Caco-2 (cell line): Measurements from ENCODE around the gene CASP12. TPM values are rescaled to one million over a fixed set of nuclear protein-coding genes. Genes with fewer than 3 reads are reported as not detected.
"Not testable (repeated sequence)": the region's sequence is repeated elsewhere in the genome, so short reads cannot be mapped to it uniquely, and the experiment has no call there.

Source experiments
- BruUV-seq: library from RNA; stranded (reverse); fragments of 400-500 nt; replicated peaks from 2 replicates; lab custom pipeline; 2021; lab: Mats Ljungman, UMichigan
- CTCF ChIA-PET: fragments of 300-600 bp; sonication (Branson Sonifier 250); formaldehyde crosslinking; loops from one replicate; lab custom pipeline; 2022; ENCODE audit warnings: antibody characterized with exemption; lab: Charles Lee
- POLR2A ChIA-PET: fragments of 300-600 bp; sonication (Branson Sonifier 250); formaldehyde crosslinking; loops from one replicate; lab custom pipeline; 2022; ENCODE audit warnings: antibody characterized with exemption; lab: Charles Lee
- DNase-seq, 2 experiments: peaks; one replicate each; pipeline versions ENCODE4 v3.0.0 to v3.0.0-alpha.2; 2020 to 2022
- H3K27me3 ChIP-seq: replicated peaks from 2 replicates; pipeline ENCODE4 v1.6.0; 2011; ENCODE audit warnings: low read length; ENCODE audit not compliant: control insufficient read depth, insufficient read depth
- H3K36me3 ChIP-seq: 2 replicates; pipeline ENCODE4 v1.5.1; 2011; ENCODE audit warnings: low read length; ENCODE audit not compliant: control insufficient read depth, insufficient read depth
- H3K4me1 ChIP-seq: fragments of 250-450 bp; sonication (Bioruptor Pico); 2 replicates; pipeline ENCODE4 v1.5.1; 2020; ENCODE audit warnings: mild to moderate bottlenecking
- H3K4me3 ChIP-seq: 2 replicates; pipeline ENCODE4 v1.5.1; 2011; ENCODE audit warnings: low read depth, mild to moderate bottlenecking, control low read depth, low read length
- H3K9me3 ChIP-seq: fragments of 250-450 bp; sonication (Bioruptor Pico); 2 replicates; pipeline ENCODE4 v1.5.1; 2020; ENCODE audit warnings: mild to moderate bottlenecking, moderate library complexity
- H3K27ac Mint-ChIP-seq: one replicate; pipeline ENCODE4 v1.8.0; 2022; ENCODE audit warnings: mixed read lengths; ENCODE audit not compliant: unreplicated experiment
- H3K27me3 Mint-ChIP-seq: one replicate; pipeline ENCODE4 v1.8.0; 2022; ENCODE audit warnings: mixed read lengths; ENCODE audit not compliant: insufficient read depth, unreplicated experiment
- H3K36me3 Mint-ChIP-seq: one replicate; pipeline ENCODE4 v1.8.0; 2022; ENCODE audit warnings: mild to moderate bottlenecking, mixed read lengths; ENCODE audit not compliant: insufficient read depth, unreplicated experiment
- H3K4me1 Mint-ChIP-seq: one replicate; pipeline ENCODE4 v1.8.0; 2022; ENCODE audit warnings: low read depth, mixed read lengths; ENCODE audit not compliant: unreplicated experiment
- H3K4me3 Mint-ChIP-seq: one replicate; pipeline ENCODE4 v1.8.0; 2022; ENCODE audit warnings: mild to moderate bottlenecking, moderate library complexity, mixed read lengths; ENCODE audit not compliant: unreplicated experiment
- H3K9me3 Mint-ChIP-seq: one replicate; pipeline ENCODE4 v1.8.0; 2022; ENCODE audit warnings: mixed read lengths; ENCODE audit not compliant: unreplicated experiment
- CTCF ChIP-seq, 2 experiments: fragments of 200-600 bp in 1 of 2; IDR thresholded peaks; 1 replicate in 1 of 2; 2 replicates in 1 of 2; pipeline versions ENCODE4 v1.5.1 to v1.8.0; 2011 to 2022; ENCODE audit warnings: antibody characterized with exemption in 1 of 2, control low read depth in 1 of 2, inconsistent platforms in 1 of 2, low read depth in 1 of 2, low read length in 1 of 2, mild to moderate bottlenecking in 1 of 2, moderate library complexity in 1 of 2; ENCODE audit not compliant: insufficient read depth in 1 of 2, severe bottlenecking in 1 of 2, unreplicated experiment in 1 of 2
- intact Hi-C: fragments of 100-400 bp; cut with micrococcal nuclease; formaldehyde crosslinking; loops from one replicate; pipeline ENCODE4 v1.10.0; 2022; ENCODE audit not compliant: unreplicated experiment
- total RNA-seq: library from RNA; stranded (reverse); gene quantifications from 2 replicates; pipeline ENCODE4 v1.2.3, GENCODE V29; 2022

Gene CASP12
- total RNA-seq, 1 experiment from 2014 or later = not detected

DNA sequence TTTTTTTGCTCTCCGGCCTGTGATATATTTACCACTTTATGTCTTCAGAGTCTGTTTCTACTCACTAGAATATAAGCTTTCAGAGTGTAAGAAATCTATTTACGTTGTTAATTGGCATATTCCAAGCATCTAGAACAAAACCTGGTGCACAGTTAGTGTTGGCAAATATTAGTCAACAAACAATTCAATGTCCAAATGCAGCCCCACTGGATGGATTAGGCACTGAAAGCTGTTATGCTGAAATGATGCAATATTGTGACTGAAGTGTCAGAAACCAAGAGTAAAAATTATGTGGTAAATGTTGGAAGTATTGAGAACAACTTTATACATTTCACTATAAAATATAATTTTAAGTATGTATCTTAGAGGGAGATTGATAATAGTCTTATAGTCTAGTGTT is 45.3 kb upstream of the CASP12 start:
- no peaks in the 10 kb centered on the region for H3K9me3 Mint-ChIP-seq
- BruUV-seq = no TSS peak
- Histone ChIP-seq H3K36me3 (no peaks in the 10 kb centered on the region), H3K4me3 (no peak overlapping the region), H3K9me3 (no peaks in the 10 kb centered on the region), H3K4me1 (no peaks in the 10 kb centered on the region), H3K27me3 (no peaks in the 10 kb centered on the region)
- ChIA-PET CTCF (no interaction called here), POLR2A (no interaction called here)
- no peak overlapping the region for H3K4me3 Mint-ChIP-seq
- no peak for DNase-seq
- peaks cover 9% of the 10 kb centered on the region for H3K36me3 Mint-ChIP-seq
- no peak overlapping the region for H3K27ac Mint-ChIP-seq
- no peak for TF ChIP-seq CTCF (IDR thresholded peaks at IDR 0.05; ENCODE audit: insufficient read depth in 1 of 2, low read depth in 1 of 2, low read length in 1 of 2, severe bottlenecking in 1 of 2, unreplicated experiment in 1 of 2)
- intact Hi-C loops = loop anchor here (10.0 kb wide), 1 partner anchor 339 kb away; no protein-coding TSS in a partner anchor
- no peaks in the 10 kb centered on the region for H3K27me3 Mint-ChIP-seq
- H3K4me1 Mint-ChIP-seq = peaks cover 6% of the 10 kb centered on the region

DNA sequence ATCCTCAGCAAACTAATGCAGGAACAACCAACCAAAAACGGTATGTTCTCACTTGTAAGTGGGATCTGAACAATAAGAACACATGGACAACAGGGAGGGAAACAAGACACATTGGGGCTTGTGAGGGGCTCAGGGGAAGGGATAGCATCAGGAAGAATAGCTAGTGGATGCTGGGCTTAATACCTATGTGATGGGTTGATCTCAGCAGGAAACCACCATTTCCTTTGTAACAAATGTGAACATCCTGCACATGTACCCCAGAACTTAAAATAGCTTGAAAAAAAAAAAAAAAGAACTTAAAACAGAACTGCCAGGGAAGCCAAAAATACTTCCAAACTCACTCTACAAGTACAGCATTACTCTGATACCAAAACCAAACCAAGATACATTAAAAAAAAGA is 36.3 kb upstream of the CASP12 start:
- H3K27ac Mint-ChIP-seq = no peak overlapping the region
- no peaks in the 10 kb centered on the region for H3K9me3 ChIP-seq
- H3K4me1 ChIP-seq = no peaks in the 10 kb centered on the region
- CTCF ChIA-PET = no interaction called here
- TF ChIP-seq CTCF (IDR thresholded peaks at IDR 0.05; ENCODE audit: insufficient read depth in 1 of 2, low read depth in 1 of 2, low read length in 1 of 2, severe bottlenecking in 1 of 2, unreplicated experiment in 1 of 2) = no peak
- POLR2A ChIA-PET = no interaction called here
- no peaks in the 10 kb centered on the region for H3K27me3 ChIP-seq
- H3K4me3 ChIP-seq = no peak overlapping the region
- H3K36me3 Mint-ChIP-seq = no peaks in the 10 kb centered on the region
- H3K9me3 Mint-ChIP-seq = peaks cover 12% of the 10 kb centered on the region
- no peak overlapping the region for H3K4me3 Mint-ChIP-seq
- no peak for DNase-seq
- H3K27me3 Mint-ChIP-seq = no peaks in the 10 kb centered on the region
- no TSS peak for BruUV-seq
- intact Hi-C loops = no loop called here
- H3K4me1 Mint-ChIP-seq = no peaks in the 10 kb centered on the region
- H3K36me3 ChIP-seq = no peaks in the 10 kb centered on the region

GRCh38 chr11:104934073-104934472 is 35.8 kb upstream of the CASP12 start:
- intact Hi-C loops, H3K4me1 ChIP-seq, DNase-seq, H3K9me3 ChIP-seq, BruUV-seq, H3K27me3 ChIP-seq, POLR2A ChIA-PET, H3K4me3 Mint-ChIP-seq, H3K27me3 Mint-ChIP-seq, H3K4me1 Mint-ChIP-seq, H3K36me3 ChIP-seq, H3K4me3 ChIP-seq, CTCF ChIA-PET, H3K27ac Mint-ChIP-seq, H3K36me3 Mint-ChIP-seq: not testable (repeated sequence)
- peaks cover 17% of the 10 kb centered on the region for H3K9me3 Mint-ChIP-seq

DNA sequence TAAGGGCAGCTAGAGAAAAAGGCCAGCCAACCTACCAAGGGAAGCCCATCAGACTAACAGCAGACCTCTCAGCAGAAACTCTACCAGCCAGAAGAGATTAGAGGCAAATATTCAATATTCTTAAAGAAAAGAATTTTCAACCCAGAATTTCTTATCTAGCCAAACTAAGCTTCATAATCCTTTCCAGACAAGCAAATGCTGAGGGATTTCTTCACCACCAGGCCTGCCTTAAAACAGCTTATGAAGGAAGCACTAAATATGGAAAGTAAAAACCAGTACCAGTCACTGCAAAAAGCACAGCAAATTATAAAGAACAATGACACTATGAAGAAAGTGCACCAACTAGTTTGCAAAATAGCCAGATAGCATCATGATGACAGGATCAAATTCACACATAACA is 30.6 kb upstream of the CASP12 start:
- H3K36me3 ChIP-seq = no peaks in the 10 kb centered on the region
- ChIA-PET CTCF (no interaction called here), POLR2A (no interaction called here)
- no TSS peak for BruUV-seq
- H3K4me1 Mint-ChIP-seq = no peaks in the 10 kb centered on the region
- H3K4me3 Mint-ChIP-seq = no peak overlapping the region
- no peak for TF ChIP-seq CTCF (IDR thresholded peaks at IDR 0.05; ENCODE audit: insufficient read depth in 1 of 2, low read depth in 1 of 2, low read length in 1 of 2, severe bottlenecking in 1 of 2, unreplicated experiment in 1 of 2)
- no peaks in the 10 kb centered on the region for H3K4me1 ChIP-seq
- peaks cover 45% of the 10 kb centered on the region for H3K9me3 Mint-ChIP-seq
- no peak for DNase-seq
- H3K27me3 ChIP-seq = no peaks in the 10 kb centered on the region
- peaks cover 11% of the 10 kb centered on the region; the same call in 1 of the 2 replicates for H3K9me3 ChIP-seq
- no peaks in the 10 kb centered on the region for H3K27me3 Mint-ChIP-seq
- no peak overlapping the region for H3K4me3 ChIP-seq
- no peaks in the 10 kb centered on the region for H3K36me3 Mint-ChIP-seq
- H3K27ac Mint-ChIP-seq = no peak overlapping the region
- intact Hi-C loops = no loop called here
